ENCODE data around the gene PDZRN3.

The PDZRN3 gene

GRCh38 chr3:73624821-73625665 is at the start of gene PDZRN3:
TSS of gene PDZRN3 (minus strand) at chr3:73624941.
- in situ Hi-C loops (cut with HindIII; ENCODE audit: low sequenced_read_pairs) = no loop called here

- in situ Hi-C loops (cut with HindIII; ENCODE audit: low sequenced_read_pairs) = no loop called here
Measured at GRCh38 chr3:73674280-73674679, 49.5 kb upstream of the PDZRN3 start.

GRCh38 chr3:73669260-73669659 is 44.5 kb upstream of the PDZRN3 start:
- in situ Hi-C loops (cut with HindIII; ENCODE audit: low sequenced_read_pairs) = no loop called here

- in situ Hi-C loops (cut with HindIII; ENCODE audit: low sequenced_read_pairs) = no loop called here
Measured at GRCh38 chr3:73668391-73668790, 43.6 kb upstream of the PDZRN3 start.

GRCh38 chr3:73667889-73668288 is 43.1 kb upstream of the PDZRN3 start:
- in situ Hi-C loops (cut with HindIII; ENCODE audit: low sequenced_read_pairs) = no loop called here

- in situ Hi-C loops (cut with HindIII; ENCODE audit: low sequenced_read_pairs) = no loop called here
Measured at GRCh38 chr3:73665286-73665685, 40.5 kb upstream of the PDZRN3 start.

GRCh38 chr3:73664389-73664788 is 39.6 kb upstream of the PDZRN3 start:
- in situ Hi-C loops (cut with HindIII; ENCODE audit: low sequenced_read_pairs) = no loop called here

- in situ Hi-C loops (cut with HindIII; ENCODE audit: low sequenced_read_pairs) = no loop called here
Measured at GRCh38 chr3:73663495-73663894, 38.8 kb upstream of the PDZRN3 start.

- in situ Hi-C loops (cut with HindIII; ENCODE audit: low sequenced_read_pairs) = no loop called here
Measured at GRCh38 chr3:73661265-73661664, 36.5 kb upstream of the PDZRN3 start.

- in situ Hi-C loops (cut with HindIII; ENCODE audit: low sequenced_read_pairs) = no loop called here
Measured at GRCh38 chr3:73658227-73658626, 33.5 kb upstream of the PDZRN3 start.

- in situ Hi-C loops (cut with HindIII; ENCODE audit: low sequenced_read_pairs) = no loop called here
Measured at GRCh38 chr3:73657186-73657585, 32.4 kb upstream of the PDZRN3 start.

- in situ Hi-C loops (cut with HindIII; ENCODE audit: low sequenced_read_pairs) = no loop called here
Measured at GRCh38 chr3:73656241-73656890, 31.6 kb upstream of the PDZRN3 start.

- in situ Hi-C loops (cut with HindIII; ENCODE audit: low sequenced_read_pairs) = no loop called here
Measured at GRCh38 chr3:73655197-73655596, 30.5 kb upstream of the PDZRN3 start.

- in situ Hi-C loops (cut with HindIII; ENCODE audit: low sequenced_read_pairs) = no loop called here
Measured at GRCh38 chr3:73653877-73654276, 29.1 kb upstream of the PDZRN3 start.

- in situ Hi-C loops (cut with HindIII; ENCODE audit: low sequenced_read_pairs) = no loop called here
Measured at GRCh38 chr3:73653351-73653750, 28.6 kb upstream of the PDZRN3 start.

- in situ Hi-C loops (cut with HindIII; ENCODE audit: low sequenced_read_pairs) = no loop called here
Measured at GRCh38 chr3:73652896-73653295, 28.2 kb upstream of the PDZRN3 start.

GRCh38 chr3:73637042-73637441 is 12.3 kb upstream of the PDZRN3 start:
- in situ Hi-C loops (cut with HindIII; ENCODE audit: low sequenced_read_pairs) = no loop called here

GRCh38 chr3:73635254-73635653 is 10.5 kb upstream of the PDZRN3 start:
- in situ Hi-C loops (cut with HindIII; ENCODE audit: low sequenced_read_pairs) = no loop called here

- in situ Hi-C loops (cut with HindIII; ENCODE audit: low sequenced_read_pairs) = no loop called here
Measured at GRCh38 chr3:73633916-73634344, 9.2 kb upstream of the PDZRN3 start.

GRCh38 chr3:73633453-73633852 is 8.7 kb upstream of the PDZRN3 start:
- in situ Hi-C loops (cut with HindIII; ENCODE audit: low sequenced_read_pairs) = no loop called here

- in situ Hi-C loops (cut with HindIII; ENCODE audit: low sequenced_read_pairs) = no loop called here
Measured at GRCh38 chr3:73626106-73626505, 1.4 kb upstream of the PDZRN3 start.
